VCaP (cell line): ENCODE results near the gene KCNJ8.

ENCODE experiments used
- H3K27ac ChIP-seq: fragments of 450-650 bp; 2 replicates; pipeline ENCODE4 v1.5.1; 2017
- CTCF ChIP-seq: fragments of 450-650 bp; conservative IDR thresholded peaks from 2 replicates; pipeline ENCODE4 v1.5.1; 2017; ENCODE audit warnings: mild to moderate bottlenecking, moderate library complexity

KCNJ8 gene

GRCh38 chr12:21774358-21775132 lies at the start of gene KCNJ8:
Gene KCNJ8, minus strand, starts transcription at chr12:21774706. Its CDS starts 1,090 bp downstream, at chr12:21773616.
- TF ChIP-seq CTCF: no peak
- no peak within 1 kb of the TSS for H3K27ac ChIP-seq

GRCh38 chr12:21823581-21823980 lies 49.1 kb upstream of the KCNJ8 start:
- H3K27ac ChIP-seq: no peak overlapping the region
- TF ChIP-seq CTCF: no peak

- no peak overlapping the region for H3K27ac ChIP-seq
- no peak for TF ChIP-seq CTCF
Measured at GRCh38 chr12:21819678-21820077, 45.2 kb upstream of the KCNJ8 start.

- no peak for TF ChIP-seq CTCF
- H3K27ac ChIP-seq: no peak overlapping the region
Measured at GRCh38 chr12:21819236-21819635, 44.7 kb upstream of the KCNJ8 start.

GRCh38 chr12:21818627-21819026 lies 44.1 kb upstream of the KCNJ8 start:
- TF ChIP-seq CTCF: no peak
- H3K27ac ChIP-seq: no peak overlapping the region

- no peak overlapping the region for H3K27ac ChIP-seq
- TF ChIP-seq CTCF: no peak
Measured at GRCh38 chr12:21815306-21816062, 41.0 kb upstream of the KCNJ8 start.

- TF ChIP-seq CTCF: no peak
Measured at GRCh38 chr12:21814814-21815213, 40.3 kb upstream of the KCNJ8 start.

More at GRCh38 chr12:21814814-21815213, 40.3 kb upstream of the KCNJ8 start:
- no peak overlapping the region for H3K27ac ChIP-seq
